GM19025 (cell line): ENCODE results near the gene CASP9.
"Not testable (repeated sequence)": the region's sequence is repeated elsewhere in the genome, so short reads cannot be mapped to it uniquely, and the experiment has no call there.

Experiments used
- ATAC-seq: cut with Tn5 transposase; IDR thresholded peaks from one replicate; pipeline ENCODE4 v1.9.1; 2021; ENCODE audit warnings: mild to moderate bottlenecking, low read depth, moderate library complexity; ENCODE audit not compliant: unreplicated experiment

CASP9 gene

DNA sequence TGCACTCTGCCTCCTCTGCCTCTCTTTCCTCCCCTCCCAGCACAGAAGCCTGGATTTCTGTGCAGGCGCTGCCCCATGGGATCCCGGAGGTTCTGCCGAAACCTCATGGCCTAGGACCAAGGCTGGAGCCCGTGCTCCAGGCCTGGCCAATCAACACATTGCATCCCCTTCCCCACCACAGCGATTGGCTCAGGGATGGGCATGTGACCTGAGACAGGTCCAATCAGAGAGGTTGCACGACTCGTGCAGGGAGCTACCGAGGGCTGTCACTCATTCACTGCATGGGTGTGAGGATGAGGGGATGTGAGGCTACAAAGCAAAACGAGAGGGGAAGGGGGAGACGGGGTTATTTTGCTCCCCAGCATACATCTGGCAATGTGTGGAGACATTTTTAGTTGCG, 51.4 kb downstream of the CASP9 start:
- ATAC-seq: no peak

DNA sequence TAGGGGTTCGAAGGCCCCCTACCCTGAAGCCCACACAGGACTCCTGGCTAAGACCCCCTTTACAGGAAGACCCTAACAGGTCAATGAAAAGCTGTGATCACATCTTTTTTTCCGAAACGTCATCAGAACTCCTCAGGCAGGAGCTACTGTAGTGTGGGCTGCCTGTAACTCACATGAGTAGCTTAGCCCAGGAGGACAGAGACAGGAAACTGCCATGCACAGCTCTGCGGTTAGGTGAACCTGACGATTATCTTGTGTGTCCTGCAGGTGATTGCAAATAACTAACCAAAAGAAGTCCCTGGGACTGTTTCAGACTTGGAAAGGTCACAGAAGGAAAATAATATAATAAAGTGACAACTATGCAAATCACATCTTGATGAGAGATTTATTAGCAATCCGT, 52.3 kb downstream of the CASP9 start:
- not testable (repeated sequence) for ATAC-seq

GRCh38 chr1:15471067-15471466, 52.9 kb downstream of the CASP9 start:
- not testable (repeated sequence) for ATAC-seq

DNA sequence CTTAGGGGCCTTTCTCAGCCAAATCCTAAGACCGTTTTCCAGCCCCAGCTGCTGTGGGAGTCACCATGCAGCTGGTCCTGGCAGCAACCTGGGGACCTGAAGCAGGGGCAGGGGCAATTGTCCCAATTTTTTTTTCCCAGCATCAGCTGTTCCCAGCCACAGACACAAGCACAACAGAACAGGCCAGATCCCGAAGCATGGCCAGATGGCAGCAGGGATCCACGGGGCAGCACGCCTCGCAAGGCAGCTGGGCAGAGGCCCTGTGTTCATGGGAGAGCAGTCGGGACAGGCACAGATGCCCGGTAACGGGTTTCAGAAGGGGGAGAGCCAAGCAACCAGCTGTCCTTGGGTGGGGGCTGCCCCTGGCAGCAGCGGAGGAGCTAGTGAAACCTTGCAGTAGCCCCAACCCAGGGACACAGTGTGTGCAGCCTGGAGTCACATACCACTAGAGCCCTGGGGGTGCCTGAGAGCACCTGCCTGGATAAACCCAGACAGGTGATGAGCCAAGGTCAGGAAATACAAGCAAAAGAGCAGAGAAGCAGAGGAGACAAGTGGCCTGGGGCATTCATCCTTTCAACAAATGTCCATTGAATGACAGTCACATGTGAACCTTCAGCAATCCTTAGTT, 54.1 kb downstream of the CASP9 start:
- not testable (repeated sequence) for ATAC-seq

DNA sequence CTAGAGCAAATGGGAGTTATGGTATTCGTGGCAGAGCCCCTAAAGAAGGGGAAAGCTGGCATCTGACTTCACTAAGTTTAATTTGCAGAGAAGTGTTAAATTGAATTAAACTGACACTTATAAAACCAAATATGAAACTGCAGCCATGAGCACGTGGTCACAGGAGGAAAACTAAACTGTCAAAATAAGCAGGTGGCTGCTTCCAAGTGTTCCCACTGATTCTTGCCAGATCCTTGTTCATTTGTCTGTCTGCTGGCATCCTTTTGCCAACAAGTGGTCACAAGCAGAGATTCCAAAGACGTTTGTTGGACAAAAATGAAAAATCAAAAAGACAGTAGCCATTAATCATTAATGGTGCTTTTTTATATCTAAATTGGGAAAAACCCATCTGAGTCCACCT, 54.7 kb downstream of the CASP9 start:
- no peak for ATAC-seq

GRCh38 chr1:15468145-15468544, 55.9 kb downstream of the CASP9 start:
- no peak for ATAC-seq

- not testable (repeated sequence) for ATAC-seq
Observed at GRCh38 chr1:15466955-15467625, 56.9 kb downstream of the CASP9 start.

GRCh38 chr1:15465674-15466073, 58.3 kb downstream of the CASP9 start:
- ATAC-seq: no peak

DNA sequence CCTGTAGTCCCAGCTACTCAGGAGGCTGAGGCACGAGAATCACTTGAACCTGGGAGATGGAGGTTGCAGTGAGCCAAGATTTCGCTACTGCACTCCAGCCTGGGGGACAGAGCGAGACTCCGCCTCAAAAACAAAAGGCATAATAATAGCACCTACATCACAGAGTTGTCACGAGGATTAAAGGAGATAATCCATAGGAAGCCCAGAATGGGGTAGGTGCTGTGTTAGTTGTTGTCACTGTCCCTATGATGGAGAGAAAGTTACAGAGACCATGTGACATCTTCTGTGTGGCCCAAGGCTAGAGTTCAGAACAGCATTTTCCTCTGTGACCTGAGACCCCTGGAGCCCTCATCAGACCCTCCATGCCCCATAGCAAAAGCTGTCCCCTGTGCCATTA, 60.1 kb downstream of the CASP9 start:
- not testable (repeated sequence) for ATAC-seq

DNA sequence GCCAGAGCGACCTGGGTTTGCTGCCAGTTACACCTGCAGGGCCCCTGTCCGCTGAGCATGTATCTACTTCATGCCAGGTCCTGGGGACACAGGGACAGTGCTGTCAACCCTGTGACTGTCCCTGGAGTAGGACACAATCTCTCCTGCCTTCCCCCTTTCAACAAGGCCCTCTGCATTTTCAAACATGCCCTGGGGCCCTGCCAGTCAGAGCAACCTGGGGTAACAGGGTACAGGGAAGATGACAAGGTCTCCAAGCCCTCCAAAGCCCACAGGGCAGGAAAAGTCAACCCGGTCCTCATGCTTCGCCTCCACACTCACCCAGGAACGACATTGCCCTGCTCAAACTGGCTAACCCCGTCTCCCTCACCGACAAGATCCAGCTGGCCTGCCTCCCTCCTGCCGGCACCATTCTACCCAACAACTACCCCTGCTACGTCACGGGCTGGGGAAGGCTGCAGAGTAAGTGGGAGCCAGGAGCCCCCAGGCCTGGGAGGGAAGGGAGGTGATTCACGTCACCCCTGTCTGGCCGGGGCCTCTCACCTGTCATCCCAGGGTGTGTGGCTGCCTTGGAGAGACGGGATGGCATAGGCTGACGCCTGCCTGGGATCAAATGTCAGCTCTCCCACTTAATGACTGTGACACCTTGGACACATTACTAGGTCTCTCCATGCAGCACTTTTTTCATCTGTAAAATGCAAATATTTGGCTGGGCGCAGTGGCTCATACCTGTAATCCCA, 60.8 kb downstream of the CASP9 start:
- ATAC-seq: not testable (repeated sequence)

- no peak for ATAC-seq
Observed at GRCh38 chr1:15460708-15461095, 63.3 kb downstream of the CASP9 start.

- no peak for ATAC-seq
Observed at GRCh38 chr1:15459771-15460707, 64.0 kb downstream of the CASP9 start.

GRCh38 chr1:15458388-15458787, 65.6 kb downstream of the CASP9 start:
- not testable (repeated sequence) for ATAC-seq

DNA sequence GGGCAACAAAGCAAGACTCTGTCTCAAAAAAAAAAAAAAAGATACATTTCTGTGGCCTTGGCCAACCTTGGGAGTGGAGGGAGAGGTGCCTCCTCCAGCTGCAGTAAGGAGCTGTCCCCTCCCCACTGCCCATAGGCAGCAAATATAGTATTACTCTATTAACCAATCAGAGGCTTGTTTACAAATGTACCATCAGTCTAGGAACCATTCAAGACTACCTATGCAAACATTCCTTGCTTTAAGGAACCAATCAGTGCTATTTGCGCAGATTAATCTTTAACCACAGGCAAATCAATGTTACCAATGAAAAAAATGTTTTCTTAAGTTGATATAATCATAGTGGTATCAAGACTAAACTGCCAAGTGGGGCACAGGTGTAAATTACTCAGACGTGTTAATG, 66.4 kb downstream of the CASP9 start:
- no peak for ATAC-seq

- no peak for ATAC-seq
Observed at GRCh38 chr1:15456313-15456954, 67.6 kb downstream of the CASP9 start, which contains the start of gene CELA2A. TSS of gene CELA2A (plus strand) at chr1:15456732. CDS start at chr1:15456754, 22 bp downstream.

DNA sequence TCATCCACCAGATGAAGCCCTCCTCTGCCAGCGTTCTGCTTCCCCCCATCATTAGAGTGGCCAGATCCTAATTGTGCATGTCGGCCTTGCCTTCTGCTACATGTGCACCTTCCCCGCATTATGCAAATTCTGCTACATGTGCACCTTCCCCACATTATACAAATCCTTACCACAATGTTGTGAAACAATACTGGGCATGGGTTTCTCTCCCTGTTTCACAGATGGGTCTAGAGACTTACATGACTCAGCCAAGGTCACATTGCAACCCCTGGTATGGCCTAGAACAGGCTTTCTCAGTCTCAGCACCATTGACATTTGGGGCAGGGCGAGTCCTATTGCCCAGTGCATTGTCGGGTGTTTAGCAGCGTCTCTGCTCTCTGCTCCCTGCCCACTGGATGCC, 68.5 kb downstream of the CASP9 start:
- ATAC-seq: no peak

DNA sequence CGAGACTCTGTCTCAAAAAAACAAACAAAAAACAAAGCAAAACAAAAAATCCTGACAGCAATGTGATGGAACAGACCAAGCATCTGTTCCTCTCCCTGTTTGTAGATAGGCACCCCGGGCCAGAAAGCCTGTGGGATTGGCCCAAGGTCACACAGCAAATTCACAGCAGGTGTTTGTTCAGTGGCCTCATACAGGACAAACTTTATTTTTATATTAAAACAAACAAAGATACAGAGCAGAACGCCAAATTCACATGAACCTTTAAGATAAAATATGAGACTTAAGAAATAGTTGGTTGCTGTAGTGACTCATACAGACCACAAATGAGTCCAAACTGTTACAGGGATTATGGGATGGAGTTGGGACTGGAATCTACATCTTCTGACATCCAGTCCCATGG, 69.8 kb downstream of the CASP9 start:
- no peak for ATAC-seq

- ATAC-seq: no peak
Observed at GRCh38 chr1:15453734-15454133, 70.3 kb downstream of the CASP9 start.

GRCh38 chr1:15452866-15453571, 71.0 kb downstream of the CASP9 start:
- ATAC-seq: no peak
